GM18858 (cell line): Measurements from ENCODE around the gene KLHL22.
"Not testable (repeated sequence)": the region's sequence is repeated elsewhere in the genome, so short reads cannot be mapped to it uniquely, and the experiment has no call there.

Experiments used
- ATAC-seq: cut with Tn5 transposase; IDR thresholded peaks from one replicate; pipeline ENCODE4 v1.9.1; 2021; ENCODE audit not compliant: unreplicated experiment

Gene KLHL22

GRCh38 chr22:20494978-20495860 is at the start of gene KLHL22:
KLHL22 (minus strand) TSS chr22:20495795; CDS start chr22:20489211, 6,584 bp downstream.
- ATAC-seq: peak; percentile 28

GRCh38 chr22:20545318-20545634 is 49.7 kb upstream of the KLHL22 start:
- ATAC-seq: not testable (repeated sequence)

GRCh38 chr22:20542736-20543135 is 47.1 kb upstream of the KLHL22 start:
- no peak for ATAC-seq

GRCh38 chr22:20542055-20542454 is 46.5 kb upstream of the KLHL22 start:
- no peak for ATAC-seq

- not testable (repeated sequence) for ATAC-seq
Observed at GRCh38 chr22:20538875-20539274, 43.3 kb upstream of the KLHL22 start.

GRCh38 chr22:20537983-20538382 is 42.4 kb upstream of the KLHL22 start:
- no peak for ATAC-seq

GRCh38 chr22:20537325-20537756 is 41.7 kb upstream of the KLHL22 start:
- no peak for ATAC-seq

GRCh38 chr22:20536590-20537324 is 41.2 kb upstream of the KLHL22 start:
- ATAC-seq: no peak

GRCh38 chr22:20533879-20534265 is 38.3 kb upstream of the KLHL22 start:
- ATAC-seq: no peak

GRCh38 chr22:20533095-20533878 is 37.7 kb upstream of the KLHL22 start:
- ATAC-seq: no peak

- no peak for ATAC-seq
Observed at GRCh38 chr22:20532256-20532993, 36.8 kb upstream of the KLHL22 start.

- no peak for ATAC-seq
Observed at GRCh38 chr22:20531404-20532201, 36.0 kb upstream of the KLHL22 start.

- ATAC-seq: no peak
Observed at GRCh38 chr22:20531154-20531403, 35.5 kb upstream of the KLHL22 start.

GRCh38 chr22:20530368-20531153 is 35.0 kb upstream of the KLHL22 start:
- ATAC-seq: no peak

GRCh38 chr22:20528405-20528978 is 32.9 kb upstream of the KLHL22 start:
- ATAC-seq: no peak

GRCh38 chr22:20526628-20527355 is 31.2 kb upstream of the KLHL22 start:
- no peak for ATAC-seq

- no peak for ATAC-seq
Observed at GRCh38 chr22:20526305-20526627, 30.7 kb upstream of the KLHL22 start.

GRCh38 chr22:20525048-20525447 is 29.5 kb upstream of the KLHL22 start:
- ATAC-seq: no peak
